Vagina (tissue), 2 donors: ENCODE results near the gene STN1. TPM values are rescaled to one million over a fixed set of nuclear protein-coding genes. Genes with fewer than 3 reads are reported as not detected.
A peak's percentile ranks its signal among the peaks of the same experiment; 100 is the strongest.

Experiments
- DNase-seq, 2 donors: peaks; one replicate each; pipeline ENCODE4 v3.0.0-alpha.2; 2017; ENCODE audit errors: extremely low spot score in 2 of 2
- H3K27ac ChIP-seq: fragments of 200-600 bp; sonication (generic); one replicate; pipeline ENCODE4 v1.5.1; 2019
- H3K27me3 ChIP-seq: fragments of 200-600 bp; sonication (generic); one replicate; pipeline ENCODE4 v1.5.1; 2019
- H3K36me3 ChIP-seq, 2 donors: fragments of 200-600 bp; sonication (generic); one replicate each; pipeline ENCODE4 v1.5.1; 2017 to 2019
- H3K4me1 ChIP-seq: fragments of 200-600 bp; sonication (generic); one replicate; pipeline ENCODE4 v1.5.1; 2019
- H3K4me3 ChIP-seq, 2 donors: fragments of 200-600 bp; sonication (generic); 1 replicate in 1 of 2; 2 replicates in 1 of 2; pipeline ENCODE4 v1.5.1; 2016 to 2019
- H3K9me3 ChIP-seq: fragments of 200-600 bp; sonication (generic); one replicate; pipeline ENCODE4 v1.5.1; 2019
- CTCF ChIP-seq, 3 experiments: fragments of 450-650 bp in 2 of 3; fragments of 200-600 bp in 1 of 3; sonication (generic) in 1 of 3; IDR thresholded peaks; one replicate each; pipeline ENCODE4 v1.5.1; 2017 to 2019; ENCODE audit warnings: antibody characterized with exemption in 3 of 3, mild to moderate bottlenecking in 2 of 3, moderate library complexity in 2 of 3
- POLR2A ChIP-seq, 2 donors: fragments of 450-650 bp; IDR thresholded peaks; one replicate each; pipeline ENCODE4 v1.6.1; 2017; ENCODE audit warnings: antibody characterized with exemption in 2 of 2, mild to moderate bottlenecking in 2 of 2, moderate library complexity in 2 of 2
- POLR2AphosphoS5 ChIP-seq, 2 donors: sonication (generic); formaldehyde crosslinking; IDR thresholded peaks; one replicate each; pipeline ENCODE4 v1.9.0; 2017; ENCODE audit warnings: antibody characterized with exemption in 2 of 2, mild to moderate bottlenecking in 2 of 2, low read depth in 1 of 2; ENCODE audit not compliant: insufficient read depth in 1 of 2
- intact Hi-C: fragments of 100-400 bp; cut with DNase I; formaldehyde crosslinking; loops from one replicate; pipeline ENCODE4 v1.15.1; 2023
- total RNA-seq: library from RNA; depleted of rRNA; stranded (reverse); fragments of >200 nt; gene quantifications from one replicate; pipeline ENCODE4 v1.2.3, GENCODE V29; 2016

STN1 gene
- total RNA-seq, 1 donor from 2014 or later: 22.3 TPM

GRCh38 chr10:103893817-103894216 is 24.2 kb downstream of the STN1 start:
- intact Hi-C loops: no loop called here

GRCh38 chr10:103892181-103892580 is 25.8 kb downstream of the STN1 start:
- Histone ChIP-seq H3K9me3 (no peaks in the 10 kb centered on the region), H3K27ac (peak overlapping the region; percentile 79), H3K4me3 (no peak overlapping the region), H3K36me3 (peaks cover 0 to 12% of the 10 kb centered on the region in 2 donors), H3K27me3 (no peaks in the 10 kb centered on the region), H3K4me1 (peaks cover 80% of the 10 kb centered on the region)
- DNase-seq: peak in 1 of 2 donors; percentile 5
- intact Hi-C loops: no loop called here
- TF ChIP-seq POLR2A (IDR thresholded peaks at IDR 0.05) (no peak), POLR2AphosphoS5 (IDR thresholded peaks at IDR 0.05; ENCODE audit: insufficient read depth in 1 of 2, low read depth in 1 of 2) (peak in 1 of 2 donors; percentile 32)

More at GRCh38 chr10:103893817-103894216, 24.2 kb downstream of the STN1 start:
- Histone ChIP-seq H3K9me3 (no peaks in the 10 kb centered on the region), H3K27me3 (no peaks in the 10 kb centered on the region), H3K36me3 (peaks cover 0 to 23% of the 10 kb centered on the region in 2 donors), H3K4me3 (no peak overlapping the region), H3K4me1 (peaks cover 71% of the 10 kb centered on the region), H3K27ac (peak overlapping the region; percentile 79)
- TF ChIP-seq CTCF (IDR thresholded peaks at IDR 0.05): no peak
- no peak for TF ChIP-seq POLR2A (IDR thresholded peaks at IDR 0.05)
- TF ChIP-seq POLR2AphosphoS5 (IDR thresholded peaks at IDR 0.05; ENCODE audit: insufficient read depth in 1 of 2, low read depth in 1 of 2): no peak
- DNase-seq: peak in 1 of 2 donors; percentile 8

- TF ChIP-seq CTCF (IDR thresholded peaks at IDR 0.05): no peak
- no peak for TF ChIP-seq POLR2A (IDR thresholded peaks at IDR 0.05)
- TF ChIP-seq POLR2AphosphoS5 (IDR thresholded peaks at IDR 0.05; ENCODE audit: insufficient read depth in 1 of 2, low read depth in 1 of 2): no peak
- Histone ChIP-seq H3K27me3 (no peaks in the 10 kb centered on the region), H3K9me3 (no peaks in the 10 kb centered on the region), H3K4me3 (no peak overlapping the region), H3K36me3 (peaks cover 0 to 11% of the 10 kb centered on the region in 2 donors), H3K27ac (peak overlapping the region; percentile 39), H3K4me1 (peaks cover 67% of the 10 kb centered on the region)
- intact Hi-C loops: no loop called here
- peak in 1 of 2 donors; percentile 44 for DNase-seq
Measured at GRCh38 chr10:103890688-103891087, 27.3 kb downstream of the STN1 start.

- Histone ChIP-seq H3K36me3 (peaks cover 0 to 11% of the 10 kb centered on the region in 2 donors), H3K27me3 (no peaks in the 10 kb centered on the region), H3K4me1 (peaks cover 62% of the 10 kb centered on the region), H3K9me3 (no peaks in the 10 kb centered on the region), H3K27ac (peak overlapping the region; percentile 39), H3K4me3 (no peak overlapping the region)
- DNase-seq: peak in 1 of 2 donors; percentile 84
- intact Hi-C loops: no loop called here
- no peak for TF ChIP-seq POLR2A (IDR thresholded peaks at IDR 0.05)
- TF ChIP-seq POLR2AphosphoS5 (IDR thresholded peaks at IDR 0.05; ENCODE audit: insufficient read depth in 1 of 2, low read depth in 1 of 2): peak in 1 of 2 donors; percentile 54
- TF ChIP-seq CTCF (IDR thresholded peaks at IDR 0.05): no peak
Measured at GRCh38 chr10:103890194-103890658, 27.8 kb downstream of the STN1 start.

GRCh38 chr10:103889121-103889720 is 28.8 kb downstream of the STN1 start:
- H3K27me3 ChIP-seq: no peaks in the 10 kb centered on the region
- intact Hi-C loops: no loop called here
- peaks cover 0 to 11% of the 10 kb centered on the region in 2 donors for H3K36me3 ChIP-seq
- peak overlapping the region; percentile 66 for H3K27ac ChIP-seq
- no peaks in the 10 kb centered on the region for H3K9me3 ChIP-seq
- peaks cover 57% of the 10 kb centered on the region for H3K4me1 ChIP-seq
- DNase-seq: peak in 1 of 2 donors; percentile 44
- no peak for TF ChIP-seq POLR2AphosphoS5 (IDR thresholded peaks at IDR 0.05; ENCODE audit: insufficient read depth in 1 of 2, low read depth in 1 of 2)
- no peak for TF ChIP-seq CTCF (IDR thresholded peaks at IDR 0.05)
- no peak for TF ChIP-seq POLR2A (IDR thresholded peaks at IDR 0.05)
- H3K4me3 ChIP-seq: no peak overlapping the region
